ENCODE measurements around the gene LCORL. TPM values are rescaled to one million over a fixed set of nuclear protein-coding genes. Genes with fewer than 3 reads are reported as not detected.

The LCORL gene
- total RNA-seq, 2 experiments from 2014 or later: 6.7 to 8.0 TPM

DNA sequence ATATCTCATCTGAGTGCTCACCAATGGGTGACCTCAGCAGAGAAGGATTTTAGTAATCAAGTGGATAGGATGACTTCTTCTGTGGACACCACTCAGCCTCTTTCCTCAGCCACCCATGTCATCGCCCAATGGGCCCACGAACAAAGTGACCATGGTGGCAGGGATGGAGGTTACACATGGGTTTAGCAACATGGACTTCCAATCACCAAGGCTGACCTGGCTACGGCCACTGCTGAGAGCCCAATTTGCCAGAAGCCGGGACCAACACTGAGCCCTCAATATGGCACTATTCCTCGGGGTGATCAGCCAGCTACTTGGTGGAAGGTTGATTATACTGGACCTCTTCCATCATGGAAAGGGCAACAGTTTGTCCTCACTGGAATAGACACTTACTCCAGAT lies 97.4 kb downstream of the LCORL start:
- no peak for DNase-seq
- H3K9me3 Mint-ChIP-seq (ENCODE audit: low read depth): no peaks in the 10 kb centered on the region
- no peak for ATAC-seq
- ChIA-PET POLR2A (no interaction called here), CTCF (no interaction called here)
- H3K4me1 Mint-ChIP-seq: no peaks in the 10 kb centered on the region
- H3K36me3 Mint-ChIP-seq (ENCODE audit: low read depth): peaks cover 17% of the 10 kb centered on the region
- intact Hi-C loops (cut with DNase I, micrococcal nuclease): no loop called here
- H3K27ac Mint-ChIP-seq: no peak overlapping the region
- no peaks in the 10 kb centered on the region for H3K27me3 Mint-ChIP-seq
- H3K4me3 Mint-ChIP-seq: no peak overlapping the region

DNA sequence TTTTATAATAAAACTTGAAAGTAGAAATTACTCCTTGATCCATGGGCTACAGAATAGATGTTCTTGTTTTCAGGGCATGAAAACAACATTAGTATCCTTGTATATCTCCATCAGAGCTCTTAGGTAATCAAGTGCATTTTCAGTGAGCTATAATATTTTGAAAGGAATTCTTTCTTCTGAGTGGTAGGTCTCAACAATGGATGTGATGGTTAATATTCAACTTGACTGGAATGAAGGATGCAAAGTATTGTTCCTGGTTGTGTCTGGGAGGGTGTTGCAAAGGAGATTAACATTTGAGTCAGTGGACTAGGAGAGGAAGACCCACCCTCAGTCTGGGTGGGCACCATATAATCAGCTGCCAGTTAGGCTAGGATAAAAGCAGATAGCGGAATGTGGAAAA lies 100.1 kb downstream of the LCORL start:
- DNase-seq: no peak
- no peaks in the 10 kb centered on the region for H3K4me1 Mint-ChIP-seq
- peaks cover 15% of the 10 kb centered on the region for H3K36me3 Mint-ChIP-seq (ENCODE audit: low read depth)
- POLR2A ChIA-PET: no interaction called here
- no peak overlapping the region for H3K27ac Mint-ChIP-seq
- CTCF ChIA-PET: no interaction called here
- intact Hi-C loops (cut with DNase I, micrococcal nuclease): no loop called here
- no peaks in the 10 kb centered on the region for H3K27me3 Mint-ChIP-seq
- H3K9me3 Mint-ChIP-seq (ENCODE audit: low read depth): no peaks in the 10 kb centered on the region
- no peak for ATAC-seq
- H3K4me3 Mint-ChIP-seq: no peak overlapping the region

DNA sequence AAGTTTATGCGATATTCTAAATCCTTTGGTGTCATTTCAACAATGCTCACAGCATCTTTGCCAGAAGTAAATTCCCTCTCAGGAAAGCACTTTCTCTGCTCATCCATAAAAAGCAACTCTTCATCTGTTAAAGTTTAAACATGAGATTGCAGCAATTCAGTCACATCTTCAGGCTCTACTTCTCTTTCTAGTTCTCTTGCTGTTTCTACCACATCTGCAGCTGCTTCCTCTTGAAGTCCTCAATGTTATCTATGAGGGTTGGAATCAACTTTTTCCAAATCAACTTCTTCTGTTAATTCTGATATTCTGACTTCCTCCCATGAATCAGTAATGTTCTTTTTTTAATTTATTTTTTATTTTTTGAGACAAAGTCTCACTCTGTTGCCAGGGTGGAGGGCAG lies 100.9 kb downstream of the LCORL start:
- ATAC-seq (no peak), DNase-seq (no peak)
- intact Hi-C loops (cut with DNase I, micrococcal nuclease): no loop called here
- Mint-ChIP-seq H3K4me3 (no peak overlapping the region), H3K9me3 (ENCODE audit: low read depth) (no peaks in the 10 kb centered on the region), H3K27ac (no peak overlapping the region), H3K27me3 (no peaks in the 10 kb centered on the region), H3K36me3 (ENCODE audit: low read depth) (peaks cover 9% of the 10 kb centered on the region), H3K4me1 (no peaks in the 10 kb centered on the region)
- ChIA-PET POLR2A (interaction anchor here (0.6 kb wide), 1 partner anchor 319 kb away, joined by 5 read pairs; no protein-coding TSS in a partner anchor), CTCF (no interaction called here)

DNA sequence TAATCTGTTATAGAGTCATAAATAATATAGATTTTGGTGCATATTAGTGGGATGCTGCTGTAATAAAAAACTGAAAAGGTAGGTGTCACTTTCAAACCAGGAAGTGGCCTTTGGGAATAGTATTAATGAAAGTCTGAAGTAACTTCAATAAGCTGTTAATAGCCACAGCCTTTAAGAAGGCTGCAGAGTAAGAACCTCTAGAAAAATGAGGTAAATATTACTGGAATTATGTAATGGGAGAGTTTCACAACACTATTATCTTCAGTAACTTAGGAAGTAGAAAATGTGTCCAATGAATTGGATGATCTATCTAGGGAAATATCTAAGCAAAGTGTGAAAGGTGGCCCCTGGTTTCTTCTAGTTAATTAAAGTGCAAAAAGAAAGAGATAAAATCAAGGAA lies 106.1 kb downstream of the LCORL start:
- no peak for ATAC-seq
- CTCF ChIA-PET: no interaction called here
- Mint-ChIP-seq H3K27me3 (no peaks in the 10 kb centered on the region), H3K36me3 (ENCODE audit: low read depth) (peaks cover 8% of the 10 kb centered on the region), H3K4me1 (no peaks in the 10 kb centered on the region), H3K9me3 (ENCODE audit: low read depth) (no peaks in the 10 kb centered on the region), H3K4me3 (no peak overlapping the region), H3K27ac (no peak overlapping the region)
- intact Hi-C loops (cut with DNase I, micrococcal nuclease): no loop called here
- DNase-seq: no peak
- POLR2A ChIA-PET: no interaction called here

DNA sequence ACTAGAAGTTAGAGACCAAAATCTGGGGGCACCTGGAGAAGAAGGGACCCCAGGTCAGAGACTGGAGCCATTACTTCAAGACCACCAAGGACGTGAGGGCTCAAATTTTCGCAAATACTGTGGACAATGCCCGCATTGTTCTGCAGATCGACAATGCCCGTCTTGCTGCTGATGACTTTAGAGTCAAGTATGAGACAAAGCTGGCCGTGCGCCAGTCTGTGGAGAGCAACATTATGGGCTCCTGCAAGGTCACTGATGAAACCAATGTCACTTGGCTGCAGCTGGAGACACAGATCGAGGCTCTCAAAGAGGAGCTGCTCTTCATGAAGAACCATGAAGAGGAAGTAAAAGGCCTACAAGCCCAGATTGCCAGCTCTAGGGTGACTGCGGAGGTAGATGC lies 109.5 kb downstream of the LCORL start:
- Mint-ChIP-seq H3K27ac (no peak overlapping the region), H3K27me3 (no peaks in the 10 kb centered on the region), H3K4me3 (no peak overlapping the region), H3K9me3 (ENCODE audit: low read depth) (no peaks in the 10 kb centered on the region), H3K4me1 (no peaks in the 10 kb centered on the region), H3K36me3 (ENCODE audit: low read depth) (peaks cover 8% of the 10 kb centered on the region)
- intact Hi-C loops (cut with DNase I, micrococcal nuclease): no loop called here
- ChIA-PET CTCF (no interaction called here), POLR2A (no interaction called here)
- DNase-seq (no peak), ATAC-seq (no peak)

DNA sequence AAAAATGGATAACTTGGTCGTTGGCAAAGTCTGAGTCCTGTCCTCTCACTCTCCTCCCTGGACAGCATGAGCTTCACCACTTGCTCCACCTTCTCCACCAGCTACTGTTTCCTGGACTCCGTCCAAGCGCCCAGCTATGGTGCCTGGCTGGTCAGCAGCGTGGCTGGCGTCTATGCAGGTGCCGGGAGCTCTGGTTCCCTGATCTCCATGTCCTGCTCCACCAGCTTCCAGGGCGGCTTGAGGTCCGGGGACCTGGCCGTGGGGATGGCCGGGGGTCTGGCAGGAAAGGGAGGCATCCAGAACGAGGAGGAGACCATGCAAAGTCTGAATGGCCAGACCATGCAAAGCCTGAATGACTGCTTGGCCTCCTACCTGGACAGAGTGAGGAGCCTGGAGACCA lies 109.9 kb downstream of the LCORL start:
- ChIA-PET CTCF (interaction anchor here (0.6 kb wide), 2 partner anchors 187 to 886 kb away, joined by 3 read pairs; no protein-coding TSS in a partner anchor), POLR2A (no interaction called here)
- ATAC-seq (no peak), DNase-seq (no peak)
- Mint-ChIP-seq H3K9me3 (ENCODE audit: low read depth) (no peaks in the 10 kb centered on the region), H3K27ac (no peak overlapping the region), H3K4me1 (no peaks in the 10 kb centered on the region), H3K27me3 (no peaks in the 10 kb centered on the region), H3K36me3 (ENCODE audit: low read depth) (peaks cover 8% of the 10 kb centered on the region), H3K4me3 (no peak overlapping the region)
- intact Hi-C loops (cut with DNase I, micrococcal nuclease): no loop called here

DNA sequence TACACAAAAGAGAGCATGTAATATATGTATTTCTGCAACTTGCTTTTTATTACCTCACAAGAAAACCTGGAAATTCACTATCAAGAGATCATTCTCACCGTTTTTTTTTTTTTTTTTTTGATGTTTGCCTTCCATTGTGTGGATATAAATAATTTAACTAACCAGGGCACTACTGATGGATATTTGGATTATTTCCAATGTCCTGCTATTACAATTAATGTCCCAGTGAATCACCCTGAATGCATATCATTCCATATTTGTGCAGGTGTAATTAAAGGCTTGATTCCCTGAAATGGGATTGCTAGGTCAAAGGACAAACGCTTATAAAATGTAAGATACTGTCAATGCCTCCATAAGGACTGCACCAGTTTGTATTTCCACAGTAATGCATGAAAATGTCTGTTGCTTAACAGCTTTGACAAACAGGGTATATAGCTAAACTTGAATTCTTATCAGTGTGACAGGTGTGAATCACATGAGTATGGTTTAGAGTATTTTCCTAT lies 123.0 kb downstream of the LCORL start:
- Mint-ChIP-seq H3K27ac (no peak overlapping the region), H3K4me3 (no peak overlapping the region), H3K36me3 (ENCODE audit: low read depth) (peaks cover 5% of the 10 kb centered on the region), H3K27me3 (no peaks in the 10 kb centered on the region), H3K4me1 (no peaks in the 10 kb centered on the region), H3K9me3 (ENCODE audit: low read depth) (no peaks in the 10 kb centered on the region)
- POLR2A ChIA-PET: no interaction called here
- DNase-seq (no peak), ATAC-seq (no peak)
- CTCF ChIA-PET: no interaction called here
- intact Hi-C loops (cut with DNase I, micrococcal nuclease): no loop called here

DNA sequence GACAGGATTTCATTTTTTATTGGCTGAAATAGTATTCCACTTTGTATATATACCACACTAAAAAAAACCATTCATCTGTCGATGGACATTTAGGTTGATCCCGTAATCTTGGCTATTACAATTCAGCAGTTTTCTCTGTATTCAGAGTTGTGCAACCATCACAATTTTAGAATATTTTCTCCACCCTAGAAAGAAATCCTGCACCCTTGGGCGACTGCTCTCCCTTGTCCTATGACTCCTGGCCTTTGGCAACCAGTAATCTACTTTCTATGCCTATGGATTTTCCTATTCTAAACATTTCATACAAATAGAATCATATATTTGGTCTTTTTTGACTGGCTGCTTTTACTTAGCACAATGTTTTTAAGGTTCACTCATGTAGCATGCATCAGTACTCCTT lies 126.1 kb downstream of the LCORL start:
- POLR2A ChIA-PET: no interaction called here
- H3K36me3 Mint-ChIP-seq (ENCODE audit: low read depth): peaks cover 3% of the 10 kb centered on the region
- H3K4me3 Mint-ChIP-seq: no peak overlapping the region
- ATAC-seq: no peak
- H3K4me1 Mint-ChIP-seq: no peaks in the 10 kb centered on the region
- no peak for DNase-seq
- H3K9me3 Mint-ChIP-seq (ENCODE audit: low read depth): no peaks in the 10 kb centered on the region
- intact Hi-C loops (cut with DNase I, micrococcal nuclease): no loop called here
- CTCF ChIA-PET: no interaction called here
- H3K27me3 Mint-ChIP-seq: no peaks in the 10 kb centered on the region
- H3K27ac Mint-ChIP-seq: no peak overlapping the region

DNA sequence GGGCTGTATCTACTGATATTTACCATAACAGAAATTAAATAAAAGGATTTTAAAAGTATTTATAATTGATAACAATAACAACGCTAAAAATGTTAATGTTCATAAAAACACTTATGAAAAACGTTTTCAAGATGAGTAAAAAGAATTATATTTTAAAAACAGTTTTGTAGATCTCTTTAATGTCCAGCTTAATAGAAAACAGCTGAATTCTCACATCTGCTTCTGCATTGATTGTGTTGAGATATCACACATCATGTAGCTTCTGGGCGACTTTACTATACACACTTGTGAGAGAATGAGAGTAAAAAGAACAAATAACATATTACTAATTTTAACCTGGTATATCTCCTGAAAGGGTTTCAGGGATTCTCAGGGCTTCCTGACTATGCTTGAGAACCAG lies 127.1 kb downstream of the LCORL start:
- Mint-ChIP-seq H3K9me3 (ENCODE audit: low read depth) (no peaks in the 10 kb centered on the region), H3K27ac (no peak overlapping the region), H3K4me3 (no peak overlapping the region), H3K4me1 (no peaks in the 10 kb centered on the region), H3K27me3 (no peaks in the 10 kb centered on the region), H3K36me3 (ENCODE audit: low read depth) (peaks cover 2% of the 10 kb centered on the region)
- ChIA-PET POLR2A (no interaction called here), CTCF (interaction anchor here (1.3 kb wide), 1 partner anchor 11 kb away, joined by 4 read pairs; no protein-coding TSS in a partner anchor)
- intact Hi-C loops (cut with DNase I, micrococcal nuclease): no loop called here
- ATAC-seq: no peak
- DNase-seq: no peak

DNA sequence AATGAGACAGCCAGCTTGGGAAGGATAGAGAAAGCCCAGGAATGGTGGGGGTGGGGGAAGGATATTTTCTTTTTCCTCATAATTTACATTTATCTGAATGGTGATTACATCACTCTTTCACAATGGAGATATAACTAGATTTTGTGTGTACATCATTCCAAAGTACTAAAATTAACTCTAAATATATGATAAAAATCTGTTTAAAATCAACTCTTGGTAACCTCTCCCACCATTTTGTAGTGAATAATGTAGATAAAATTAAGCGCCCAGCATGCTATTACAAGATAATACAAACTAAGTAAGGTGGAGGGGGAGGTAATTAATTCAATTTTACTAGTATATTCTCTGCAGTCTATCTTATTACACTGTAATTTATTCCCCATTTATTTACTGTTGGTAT lies 131.9 kb downstream of the LCORL start:
- intact Hi-C loops (cut with DNase I, micrococcal nuclease): no loop called here
- POLR2A ChIA-PET: no interaction called here
- H3K27ac Mint-ChIP-seq: no peak overlapping the region
- ATAC-seq (no peak), DNase-seq (no peak)
- H3K4me3 Mint-ChIP-seq: no peak overlapping the region
- no peaks in the 10 kb centered on the region for H3K9me3 Mint-ChIP-seq (ENCODE audit: low read depth)
- H3K27me3 Mint-ChIP-seq: no peaks in the 10 kb centered on the region
- H3K4me1 Mint-ChIP-seq: no peaks in the 10 kb centered on the region
- CTCF ChIA-PET: no interaction called here
- no peaks in the 10 kb centered on the region for H3K36me3 Mint-ChIP-seq (ENCODE audit: low read depth)

DNA sequence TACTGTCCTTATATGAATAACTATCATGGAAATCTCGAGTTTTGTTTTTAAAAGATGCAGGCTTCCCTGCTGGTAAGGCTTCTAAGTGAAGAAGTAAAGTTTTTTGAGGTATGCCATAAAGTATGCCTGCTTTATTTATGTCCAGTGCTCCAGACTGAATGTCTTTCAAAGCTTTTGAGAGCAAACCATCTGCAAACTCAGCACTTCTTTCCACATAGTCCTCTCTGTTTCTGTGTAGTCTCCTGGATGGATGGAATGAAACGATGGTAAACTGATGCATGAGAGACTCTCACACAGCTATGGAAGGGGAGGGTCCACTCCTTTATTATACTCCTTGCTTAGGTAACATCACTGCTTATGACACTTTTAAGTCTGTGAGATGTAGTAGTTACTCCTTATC lies 137.0 kb downstream of the LCORL start:
- peaks cover 6% of the 10 kb centered on the region for H3K36me3 Mint-ChIP-seq (ENCODE audit: low read depth)
- no peak for DNase-seq
- H3K27ac Mint-ChIP-seq: no peak overlapping the region
- no peak overlapping the region for H3K4me3 Mint-ChIP-seq
- no peaks in the 10 kb centered on the region for H3K27me3 Mint-ChIP-seq
- no peaks in the 10 kb centered on the region for H3K4me1 Mint-ChIP-seq
- ChIA-PET POLR2A (no interaction called here), CTCF (interaction anchor here (0.6 kb wide), 1 partner anchor 176 kb away, joined by 3 read pairs; no protein-coding TSS in a partner anchor)
- no peak for ATAC-seq
- no peaks in the 10 kb centered on the region for H3K9me3 Mint-ChIP-seq (ENCODE audit: low read depth)
- intact Hi-C loops (cut with DNase I, micrococcal nuclease): no loop called here

DNA sequence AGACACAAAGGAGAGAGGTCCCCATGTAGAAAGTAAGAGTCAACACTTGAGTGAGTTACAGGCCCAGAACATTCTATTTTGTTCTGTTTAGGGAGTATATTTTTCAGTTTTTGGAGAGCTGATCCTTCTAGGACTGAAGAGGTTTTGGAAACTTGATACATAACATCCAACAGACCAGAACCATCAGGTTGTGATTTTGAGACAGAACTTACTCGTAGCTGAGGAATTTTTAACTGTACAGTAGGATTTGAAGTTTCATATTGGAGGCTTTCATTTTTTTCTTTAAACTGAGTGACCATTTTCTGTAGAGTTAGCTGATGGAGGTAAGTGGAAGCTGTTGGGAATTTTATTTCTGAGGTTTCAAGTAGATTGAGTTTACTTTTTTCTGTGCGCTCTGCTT lies 137.5 kb downstream of the LCORL start:
- no peaks in the 10 kb centered on the region for H3K27me3 Mint-ChIP-seq
- no peak overlapping the region for H3K27ac Mint-ChIP-seq
- H3K4me1 Mint-ChIP-seq: no peaks in the 10 kb centered on the region
- CTCF ChIA-PET: interaction anchor here (0.6 to 1.5 kb wide), 2 partner anchors 10 to 175 kb away, joined by 3 to 4 read pairs; no protein-coding TSS in a partner anchor
- peaks cover 6% of the 10 kb centered on the region for H3K36me3 Mint-ChIP-seq (ENCODE audit: low read depth)
- H3K9me3 Mint-ChIP-seq (ENCODE audit: low read depth): no peaks in the 10 kb centered on the region
- POLR2A ChIA-PET: no interaction called here
- intact Hi-C loops (cut with DNase I, micrococcal nuclease): no loop called here
- DNase-seq (no peak), ATAC-seq (no peak)
- H3K4me3 Mint-ChIP-seq: no peak overlapping the region

DNA sequence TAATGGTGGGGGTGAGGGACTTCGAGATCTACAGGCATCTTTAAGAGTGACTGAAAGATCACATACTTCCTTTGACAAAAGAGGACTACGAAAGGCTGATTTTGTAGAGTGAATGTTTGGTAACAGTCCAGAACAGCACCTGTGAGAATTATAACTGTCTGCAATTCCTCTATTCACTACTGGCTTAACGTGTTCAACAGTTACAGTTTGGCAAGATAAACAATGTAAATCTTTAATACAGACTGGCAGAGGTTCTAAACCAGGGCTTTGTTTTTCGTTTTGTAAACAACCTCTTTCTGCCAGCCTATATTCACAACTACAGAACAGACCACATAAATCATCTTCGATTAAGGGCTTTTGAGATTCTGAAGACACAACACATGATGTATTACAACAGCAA lies 143.9 kb downstream of the LCORL start:
- Mint-ChIP-seq H3K27me3 (no peaks in the 10 kb centered on the region), H3K36me3 (ENCODE audit: low read depth) (peaks cover 6% of the 10 kb centered on the region), H3K9me3 (ENCODE audit: low read depth) (peaks cover 12% of the 10 kb centered on the region), H3K4me1 (no peaks in the 10 kb centered on the region), H3K4me3 (no peak overlapping the region), H3K27ac (no peak overlapping the region)
- ChIA-PET POLR2A (no interaction called here), CTCF (no interaction called here)
- intact Hi-C loops (cut with DNase I, micrococcal nuclease): no loop called here
- DNase-seq (no peak), ATAC-seq (no peak)

Measured in activated CD4-positive, alpha-beta T cell treated with anti-CD3 and anti-CD28 coated beads for 36 hours (primary cell).